Cardiac muscle cell (in vitro differentiated cells and primary cell): Measurements from ENCODE around the gene NLN. TPM values are rescaled to one million over a fixed set of nuclear protein-coding genes. Genes with fewer than 3 reads are reported as not detected.
"Not testable (repeated sequence)": the region's sequence is repeated elsewhere in the genome, so short reads cannot be mapped to it uniquely, and the experiment has no call there.

Experiments
- DNase-seq, 2 donors: peaks; one replicate each; pipeline versions ENCODE4 v3.0.0 to v3.0.0-alpha.2; 2010 to 2017; ENCODE audit warnings: low read depth in 1 of 2, low spot score in 1 of 2
- H3K27ac ChIP-seq: fragments of 200-600 bp; sonication (generic); 2 replicates; pipeline ENCODE4 v1.5.1; 2016
- H3K27me3 ChIP-seq: fragments of 200-600 bp; sonication (generic); 2 replicates; pipeline ENCODE4 v1.6.0; 2016; ENCODE audit warnings: control low read depth
- H3K36me3 ChIP-seq: fragments of 200-600 bp; sonication (generic); 2 replicates; pipeline ENCODE4 v1.5.1; 2016; ENCODE audit warnings: control low read depth
- H3K4me1 ChIP-seq: fragments of 200-600 bp; sonication (generic); 2 replicates; pipeline ENCODE4 v1.8.1; 2017; ENCODE audit warnings: low read depth, mild to moderate bottlenecking, mixed run types
- H3K4me3 ChIP-seq: fragments of 200-600 bp; sonication (generic); 2 replicates; pipeline ENCODE4 v1.5.1; 2016; ENCODE audit warnings: mild to moderate bottlenecking
- H3K9me3 ChIP-seq: fragments of 200-600 bp; sonication (generic); 2 replicates; pipeline ENCODE4 v1.5.1; 2017; ENCODE audit warnings: low read depth, mild to moderate bottlenecking, control low read depth
- CTCF ChIP-seq: IDR thresholded peaks from 2 replicates; pipeline ENCODE4 v1.5.1; 2012; ENCODE audit warnings: low read depth, mild to moderate bottlenecking, low read length
- polyA plus RNA-seq: library from polyadenylated mRNA; unstranded; fragments of >200 nt; fragmentation: Nextera tagmentation; extraction: Ambion mirVana; gene quantifications from 2 replicates; pipeline ENCODE4 v1.2.1, GENCODE V29; 2016
- total RNA-seq: library from RNA; depleted of rRNA; stranded (reverse); fragments of >200 nt; gene quantifications from 2 replicates; pipeline ENCODE4 v1.2.3, GENCODE V29; 2016

Gene NLN
- total and polyA plus RNA-seq, 2 experiments from 2014 or later, result 14.7 to 19.2 TPM

- Histone ChIP-seq H3K27ac (no peak overlapping the region), H3K4me1 (no peaks in the 10 kb centered on the region), H3K27me3 (no peaks in the 10 kb centered on the region), H3K4me3 (no peak overlapping the region), H3K36me3 (no peaks in the 10 kb centered on the region), H3K9me3 (no peaks in the 10 kb centered on the region)
- DNase-seq, result peak in 1 of 2 donors; percentile 49
- TF ChIP-seq CTCF, result no peak
These were observed 81.8 kb downstream of the NLN start for GRCh38 chr5:65803699-65804391.

DNA sequence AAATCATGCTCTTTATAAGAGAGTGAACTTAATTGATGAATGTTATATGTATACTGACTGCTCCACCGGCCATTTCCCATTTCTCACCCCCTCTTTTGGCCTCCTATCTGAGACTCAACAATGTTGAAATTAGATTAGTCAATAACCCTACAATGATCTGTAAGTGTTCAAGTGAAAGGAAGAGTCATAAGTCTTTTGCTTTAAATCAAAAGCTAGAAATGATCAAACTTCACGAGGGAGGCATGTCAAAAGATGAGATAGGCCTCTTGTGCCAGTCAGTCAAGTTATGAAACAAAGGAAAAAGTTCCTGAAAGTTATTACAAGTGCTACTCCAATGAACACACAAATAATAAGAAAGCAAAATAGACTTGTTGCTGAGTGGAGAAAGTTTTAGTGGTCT lies 83.1 kb downstream of the NLN start:
- no peak for TF ChIP-seq CTCF
- DNase-seq, result no peak
- Histone ChIP-seq H3K4me1 (no peaks in the 10 kb centered on the region), H3K4me3 (no peak overlapping the region), H3K36me3 (peaks cover 8% of the 10 kb centered on the region), H3K9me3 (no peaks in the 10 kb centered on the region), H3K27ac (no peak overlapping the region), H3K27me3 (no peaks in the 10 kb centered on the region)

DNA sequence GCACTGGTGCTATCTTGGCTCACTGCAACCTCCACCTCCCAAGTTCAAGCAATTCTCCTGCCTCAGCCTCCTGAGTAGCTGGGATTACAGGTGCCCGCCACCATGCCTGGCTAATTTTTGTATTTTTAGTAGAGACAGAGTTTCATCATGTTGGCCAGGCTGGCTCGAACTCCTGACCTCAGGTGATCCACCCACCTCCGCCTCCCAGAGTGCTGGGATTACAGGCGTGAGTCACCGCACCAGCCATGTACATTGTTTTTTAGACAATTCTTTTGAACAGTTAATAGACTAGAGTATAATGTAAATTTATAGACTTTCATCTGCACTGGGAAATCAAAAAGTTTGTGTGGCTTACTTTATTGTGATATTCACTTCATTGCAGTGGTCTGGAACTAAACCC lies 85.5 kb downstream of the NLN start:
- H3K4me3 ChIP-seq, H3K9me3 ChIP-seq, H3K27me3 ChIP-seq, H3K36me3 ChIP-seq, H3K4me1 ChIP-seq, DNase-seq, H3K27ac ChIP-seq: not testable (repeated sequence)

DNA sequence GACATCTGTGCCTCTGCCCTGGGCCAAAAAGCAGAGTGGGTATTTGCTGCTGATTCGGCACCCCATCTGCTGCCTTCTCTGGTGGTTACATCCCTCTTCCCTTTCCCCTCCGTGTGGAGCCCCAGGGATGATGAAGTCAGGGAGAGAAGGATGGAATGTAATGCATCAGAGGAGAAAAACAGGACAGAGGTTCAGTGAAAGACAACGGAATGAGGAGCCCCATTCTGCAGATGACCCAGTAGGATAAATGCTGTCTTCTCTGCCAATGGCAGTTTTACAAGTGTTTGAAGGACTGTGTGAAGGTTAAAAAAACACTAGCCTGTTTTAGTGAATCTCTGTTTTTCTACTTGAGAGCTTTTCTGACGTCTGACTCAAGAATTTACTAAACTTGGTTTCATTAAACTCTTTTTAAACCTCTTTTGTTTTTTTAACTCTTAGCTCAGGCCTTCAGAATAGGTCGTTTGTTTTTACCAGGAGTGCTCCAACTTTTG lies 86.3 kb downstream of the NLN start:
- no peak for TF ChIP-seq CTCF
- H3K36me3 ChIP-seq, result peaks cover 9% of the 10 kb centered on the region
- no peak overlapping the region for H3K4me3 ChIP-seq
- DNase-seq, result no peak
- no peaks in the 10 kb centered on the region for H3K9me3 ChIP-seq
- H3K27me3 ChIP-seq, result no peaks in the 10 kb centered on the region
- H3K27ac ChIP-seq, result no peak overlapping the region
- no peaks in the 10 kb centered on the region for H3K4me1 ChIP-seq

- H3K4me1 ChIP-seq, result no peaks in the 10 kb centered on the region
- no peak for TF ChIP-seq CTCF
- no peak overlapping the region for H3K27ac ChIP-seq
- H3K27me3 ChIP-seq, result no peaks in the 10 kb centered on the region
- H3K36me3 ChIP-seq, result peaks cover 9% of the 10 kb centered on the region
- no peak for DNase-seq
- H3K4me3 ChIP-seq, result no peak overlapping the region
- no peaks in the 10 kb centered on the region for H3K9me3 ChIP-seq
These were observed 86.8 kb downstream of the NLN start for GRCh38 chr5:65808818-65809217.

DNA sequence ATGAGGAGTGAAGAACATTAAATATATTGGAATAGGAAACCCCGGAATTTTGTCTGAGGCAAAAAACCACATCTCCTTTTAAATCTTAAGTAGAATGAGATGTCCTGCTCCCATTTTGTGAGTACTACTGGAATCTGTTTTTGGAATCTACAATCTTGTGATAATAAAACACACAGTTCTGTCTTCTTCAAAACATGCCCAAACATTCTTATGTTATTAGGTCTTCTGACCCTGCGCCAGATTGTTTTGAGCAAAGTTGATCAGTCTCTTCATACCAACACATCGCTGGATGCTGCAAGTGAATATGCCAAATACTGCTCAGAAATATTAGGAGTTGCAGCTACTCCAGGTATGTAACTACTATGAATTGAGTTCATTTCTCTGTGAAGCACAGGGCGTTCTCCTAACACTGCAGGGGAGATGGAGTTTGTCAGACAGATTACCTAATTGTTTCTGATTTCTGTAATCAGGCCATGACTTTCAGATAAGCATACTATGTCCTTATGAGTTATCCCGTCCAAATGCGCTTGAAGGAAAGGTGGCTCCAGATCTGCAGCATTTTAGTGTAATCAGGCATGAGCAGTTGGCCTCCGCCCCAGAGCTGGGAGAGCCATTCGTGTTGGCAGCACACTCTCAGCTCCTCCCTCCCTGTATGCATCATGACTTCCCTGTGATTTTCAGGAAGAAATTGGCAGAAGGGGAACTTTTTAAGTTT lies 88.0 kb downstream of the NLN start:
- H3K27ac ChIP-seq, result no peak overlapping the region
- H3K4me3 ChIP-seq, result no peak overlapping the region
- TF ChIP-seq CTCF, result no peak
- DNase-seq, result peak in 1 of 2 donors; percentile 87
- H3K36me3 ChIP-seq, result peaks cover 9% of the 10 kb centered on the region
- H3K4me1 ChIP-seq, result no peaks in the 10 kb centered on the region
- no peaks in the 10 kb centered on the region for H3K27me3 ChIP-seq
- H3K9me3 ChIP-seq, result no peaks in the 10 kb centered on the region
